GM12878 (cell line): ENCODE data around the gene CALR. TPM values are rescaled to one million over a fixed set of nuclear protein-coding genes. Genes with fewer than 3 reads are reported as not detected.

Source experiments
- ATAC-seq: fragments of 200-7000 bp; cut with Tn5 transposase; 3 replicates; pipeline ENCODE4 v1.9.1; 2020; ENCODE audit warnings: mild to moderate bottlenecking, moderate library complexity
- BruUV-seq: library from RNA; stranded (reverse); fragments of 400-500 nt; replicated peaks from 2 replicates; lab custom pipeline; 2021; lab: Mats Ljungman, UMichigan
- CTCF ChIA-PET: fragments of 300-600 bp; sonication (Branson Sonifier 250); formaldehyde crosslinking; extraction: SDS; loops from one replicate; lab custom pipeline; 2021; ENCODE audit warnings: inconsistent platforms; lab: Yijun Ruan, JAX
- POLR2A ChIA-PET: fragments of 350-600 bp; formaldehyde crosslinking; extraction: SDS; loops from one replicate; lab custom pipeline; 2021; ENCODE audit warnings: inconsistent platforms; lab: Charles Lee
- RAD21 ChIA-PET: fragments of 300-600 bp; sonication (Branson Sonifier 250); formaldehyde crosslinking; loops from one replicate; lab custom pipeline; 2023; ENCODE audit warnings: antibody characterized with exemption; ENCODE audit not compliant: unreplicated experiment; lab: Charles Lee
- SMC1A ChIA-PET: fragments of 300-600 bp; sonication (Branson Sonifier 250); formaldehyde crosslinking; loops from one replicate; lab custom pipeline; 2023; ENCODE audit not compliant: unreplicated experiment, uncharacterized antibody; lab: Charles Lee
- DNase-seq: peaks from one replicate; pipeline ENCODE4 v3.0.0-alpha.2; 2011; ENCODE audit warnings: low read depth, low spot score
- FAIRE-seq: peaks from 3 replicates; lab custom pipeline; 2011; peaks lifted over from hg19 to GRCh38; lab: Jason Lieb, UNC
- H2AFZ ChIP-seq: 2 replicates; pipeline ENCODE4 v1.6.0; 2011; ENCODE audit warnings: low read depth, low read length, control low read depth; ENCODE audit not compliant: control insufficient read depth
- H3K27ac ChIP-seq: 2 replicates; pipeline ENCODE4 v1.5.1; 2011; ENCODE audit warnings: control low read depth; ENCODE audit not compliant: control insufficient read depth, insufficient read depth
- H3K27me3 ChIP-seq, 2 experiments: replicated peaks in 1 of 2; 2 replicates each; pipeline versions ENCODE4 v1.6.0 to v1.6.1; 2011; ENCODE audit warnings: low read length in 1 of 2; ENCODE audit not compliant: control insufficient read depth in 2 of 2, insufficient read depth in 2 of 2
- H3K36me3 ChIP-seq, 2 experiments: 2 replicates each; pipeline ENCODE4 v1.5.1; 2011; ENCODE audit warnings: low read length in 1 of 2; ENCODE audit not compliant: control insufficient read depth in 2 of 2, insufficient read depth in 2 of 2
- H3K4me1 ChIP-seq: 2 replicates; pipeline ENCODE4 v1.6.1; 2011; ENCODE audit warnings: mild to moderate bottlenecking, low read length, moderate library complexity, mixed read lengths; ENCODE audit not compliant: control insufficient read depth, insufficient read depth
- H3K4me2 ChIP-seq: 2 replicates; pipeline ENCODE4 v1.6.0; 2011; ENCODE audit warnings: control low read depth; ENCODE audit not compliant: control insufficient read depth, insufficient read depth
- H3K4me3 ChIP-seq: fragments of 200-600 bp; sonication (generic); 2 replicates; pipeline ENCODE4 v1.5.1; 2016
- H3K79me2 ChIP-seq: 2 replicates; pipeline ENCODE4 v1.6.0; 2011; ENCODE audit warnings: low read length; ENCODE audit not compliant: control insufficient read depth, insufficient read depth
- H3K9ac ChIP-seq: 2 replicates; pipeline ENCODE4 v1.8.0; 2011; ENCODE audit warnings: low read length, control low read depth, mixed read lengths; ENCODE audit not compliant: control insufficient read depth, insufficient read depth
- H3K9me3 ChIP-seq: replicated peaks from 3 replicates; pipeline ENCODE4 v1.5.1; 2011; ENCODE audit warnings: mild to moderate bottlenecking, low read length; ENCODE audit not compliant: control insufficient read depth, insufficient read depth
- H4K20me1 ChIP-seq: 2 replicates; pipeline ENCODE4 v1.6.0; 2011; ENCODE audit not compliant: control insufficient read depth, insufficient read depth
- BCL3 ChIP-seq: IDR thresholded peaks from 2 replicates; pipeline ENCODE4 v1.6.1; 2011; ENCODE audit warnings: borderline replicate concordance, low read depth, mild to moderate bottlenecking, moderate library complexity, low read length; ENCODE audit not compliant: insufficient read depth, poor library complexity, severe bottlenecking
- BMI1 ChIP-seq: fragments of 450-650 bp; IDR thresholded peaks from 2 replicates; pipeline ENCODE4 v1.6.1; 2016; ENCODE audit warnings: mild to moderate bottlenecking, moderate library complexity, borderline replicate concordance
- E2F4 ChIP-seq: IDR thresholded peaks from 2 replicates; pipeline ENCODE4 v1.6.1; 2012; ENCODE audit warnings: low read depth, low read length, improper control_type of control experiment
- IKZF1 ChIP-seq: fragments of 450-650 bp; conservative IDR thresholded peaks from 2 replicates; pipeline ENCODE4 v1.6.1; 2017; ENCODE audit warnings: antibody characterized with exemption, mild to moderate bottlenecking
- MLLT1 ChIP-seq: fragments of 450-650 bp; IDR thresholded peaks from 2 replicates; pipeline ENCODE4 v1.6.1; 2016; ENCODE audit warnings: mild to moderate bottlenecking
- PAX8 ChIP-seq: fragments of 450-650 bp; IDR thresholded peaks from 2 replicates; pipeline ENCODE4 v1.6.1; 2017; ENCODE audit warnings: mild to moderate bottlenecking, moderate library complexity
- POLR2A ChIP-seq: IDR thresholded peaks from 2 replicates; pipeline ENCODE4 v1.6.1; 2011; ENCODE audit warnings: low read depth, mild to moderate bottlenecking, low read length
- POLR2AphosphoS5 ChIP-seq: IDR thresholded peaks from 2 replicates; pipeline ENCODE4 v1.6.1; 2011; ENCODE audit warnings: mild to moderate bottlenecking, low read length, inconsistent platforms
- ZBTB4 ChIP-seq: fragments of 450-650 bp; formaldehyde crosslinking; IDR thresholded peaks from 2 replicates; pipeline ENCODE4 v1.4.0; 2022; ENCODE audit warnings: mild to moderate bottlenecking, moderate library complexity
- ZNF384 ChIP-seq: IDR thresholded peaks from 2 replicates; pipeline ENCODE4 v1.6.1; 2012; ENCODE audit warnings: low read depth, mild to moderate bottlenecking, low read length, improper control_type of control experiment, borderline replicate concordance
- WGBS: methylation state at CpG from one replicate; pipeline ENCODE4 v1.1.6; 2016; ENCODE audit warnings: low lambda C conversion rate; ENCODE audit not compliant: insufficient replicate concordance, insufficient coverage; ENCODE audit errors: missing lambda C conversion rate; 5-methylcytosine and 5-hydroxymethylcytosine counted together
- in situ Hi-C: fragments of 300-500 bp; cut with MboI; formaldehyde crosslinking; loops from 9 replicates; pipeline ENCODE4 v1.14.3; 2018; ENCODE audit warnings: mixed read lengths
- intact Hi-C: fragments of 100-400 bp; cut with micrococcal nuclease; formaldehyde crosslinking; loops from one replicate; pipeline ENCODE4 v1.14.2; 2022; ENCODE audit not compliant: unreplicated experiment
- polyA plus RNA-seq, 11 experiments: library from polyadenylated mRNA; depleted of rRNA in 4 of 11; unstranded in 6 of 11; stranded (reverse) in 5 of 11; fragments of >200 nt; fragmentation: Nextera tagmentation in 4 of 11; fragmentation: Illumina TruSeq in 1 of 11; extraction: Ambion mirVana in 4 of 11; extraction: Trizol in 1 of 11; gene quantifications; 1 replicate in 1 of 11; 2 replicates in 10 of 11; pipeline versions ENCODE4 v1.2.1 to v1.2.3, GENCODE V29; 2011 to 2016; ENCODE audit warnings: inconsistent platforms in 2 of 11, missing spikeins in 2 of 11, low read depth in 1 of 11
- total RNA-seq, 4 experiments: library from RNA; depleted of rRNA in 3 of 4; stranded (reverse); fragments of >200 nt in 3 of 4; fragmentation: Illumina TruSeq in 1 of 4; extraction: Trizol in 1 of 4; gene quantifications; 2 replicates each; pipeline versions ENCODE4 v1.2.1 to v1.2.3, GENCODE V29; 2013 to 2021

The CALR gene
- total and polyA plus RNA-seq, 10 of the 15 experiments (the other 5 are each of a cell fraction or from before 2014, with no cell fraction given), result 202 to 1,451 (median 749) TPM

DNA sequence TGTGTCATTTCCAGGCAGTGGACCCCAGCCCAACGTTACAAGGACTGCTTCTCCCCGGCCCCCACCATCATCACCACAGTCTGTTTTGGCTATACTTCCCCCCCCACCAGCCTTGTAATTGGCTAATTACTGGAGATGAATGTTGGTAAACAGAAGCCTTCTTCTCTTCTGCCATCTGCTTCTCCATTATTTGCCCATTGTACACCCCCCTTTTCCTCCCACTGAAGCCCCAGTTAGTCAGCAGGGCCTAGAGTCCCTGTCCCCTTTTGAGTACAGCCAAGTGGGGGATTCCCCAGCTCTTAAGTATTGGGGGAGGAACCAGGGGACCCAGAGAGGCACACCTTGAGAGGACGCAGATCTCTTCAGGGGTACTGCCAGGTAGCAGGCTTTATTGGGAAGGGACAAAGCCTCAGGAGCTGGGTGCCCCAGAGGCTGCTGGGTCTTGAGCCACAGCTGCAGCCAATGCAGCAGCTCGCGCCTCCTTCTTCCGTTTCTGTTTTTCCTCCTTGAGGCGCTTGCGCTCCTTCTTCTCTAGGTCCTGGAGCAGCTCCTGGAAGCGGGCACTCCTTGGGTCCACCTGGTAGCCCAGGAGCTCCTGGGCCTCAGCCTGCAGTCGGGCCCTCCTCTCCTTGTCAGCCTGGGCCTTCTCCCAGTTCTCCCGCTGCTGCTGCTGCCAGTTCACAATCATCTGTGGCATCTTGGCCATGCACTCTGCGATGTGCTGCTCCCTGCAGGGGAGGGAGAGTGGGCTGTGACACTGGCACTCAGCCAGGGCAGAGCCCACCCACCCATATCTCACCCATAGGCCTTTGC lies 15.6 kb downstream of the CALR start:
- Histone ChIP-seq H3K4me1 (peaks cover 11% of the 10 kb centered on the region), H3K4me2 (0 out of 2 replicates have a peak overlapping the region, but pooled peaks have one; percentile 56), H3K27ac (no peak overlapping the region), H4K20me1 (no peaks in the 10 kb centered on the region), H3K79me2 (peaks cover 32% of the 10 kb centered on the region), H3K4me3 (no peak overlapping the region), H3K36me3 (peaks cover 17 to 20% of the 10 kb centered on the region in 2 experiments; a peak in 3 of 4 replicates), H2AFZ (no peak overlapping the region), H3K9me3 (no peaks in the 10 kb centered on the region), H3K9ac (no peak overlapping the region), H3K27me3 (no peaks in the 10 kb centered on the region)
- in situ Hi-C loops, result no loop called here
- ChIA-PET POLR2A (interaction anchor here (0.8 to 2.4 kb wide), 3 partner anchors 8 to 63 kb away, joined by 3 to 11 read pairs (median 3); partner anchors contain the start of genes CALR, GCDH and RAD23A), CTCF (interaction anchor here (0.7 to 4.6 kb wide), 3 partner anchors 11 to 80 kb away, joined by 3 to 40 read pairs (median 3); no protein-coding TSS in a partner anchor), SMC1A (interaction anchor here (0.7 to 2.5 kb wide), 6 partner anchors 12 to 75 kb away, joined by 3 to 9 read pairs (median 4); partner anchors contain the start of gene CALR), RAD21 (interaction anchor here (0.5 to 2.3 kb wide), 3 partner anchors 10 to 23 kb away, joined by 3 to 9 read pairs (median 7); no protein-coding TSS in a partner anchor)
- WGBS, result 72% methylated on average over 9 of the region's 12 CpGs
- intact Hi-C loops, result no loop called here
- no peak for FAIRE-seq
- no TSS peak for BruUV-seq
- TF ChIP-seq IKZF1 (no peak), PAX8 (no peak), BMI1 (no peak), POLR2AphosphoS5 (0 out of 2 replicates have a peak, but pooled peaks have one; percentile 3), ZNF384 (no peak), BCL3 (peak; percentile 49), MLLT1 (0 out of 2 replicates have a peak, but pooled peaks have one; percentile 22), ZBTB4 (CRISPR knock-in tag) (no peak), POLR2A (peak; percentile 65), E2F4 (no peak)
- 0 out of 3 replicates have a peak, but pooled peaks have one; percentile 8 for ATAC-seq
- no peak for DNase-seq
